OCI-LY1 (cell line): ENCODE results near the gene SLAMF1.
A peak's percentile ranks its signal among the peaks of the same experiment; 100 is the strongest.
"Not testable (repeated sequence)": the region's sequence is repeated elsewhere in the genome, so short reads cannot be mapped to it uniquely, and the experiment has no call there.

Source experiments
- H2AFZ ChIP-seq: fragments of 200-600 bp; sonication (generic), shearing (Covaris generic); 2 replicates; pipeline ENCODE4 v1.6.0; 2014; ENCODE audit warnings: antibody characterized with exemption, mild to moderate bottlenecking, low read length
- H3F3A ChIP-seq: fragments of 200-600 bp; sonication (generic), shearing (Covaris generic); 2 replicates; pipeline ENCODE4 v1.6.0; 2014; ENCODE audit warnings: mild to moderate bottlenecking, antibody characterized with exemption, low read length, moderate library complexity; ENCODE audit not compliant: insufficient read depth
- H3K27ac ChIP-seq: fragments of 200-600 bp; sonication (generic); 2 replicates; pipeline ENCODE4 v1.5.1; 2014; ENCODE audit warnings: low read length, mixed run types, mild to moderate bottlenecking, low read depth; ENCODE audit not compliant: poor library complexity, severe bottlenecking
- H3K27me3 ChIP-seq: fragments of 200-600 bp; sonication (generic); 2 replicates; pipeline ENCODE4 v1.6.0; 2014; ENCODE audit warnings: antibody characterized with exemption, mild to moderate bottlenecking, low read length, moderate library complexity; ENCODE audit not compliant: insufficient read depth
- H3K36me3 ChIP-seq: fragments of 200-600 bp; sonication (generic); 2 replicates; pipeline ENCODE4 v1.6.1; 2014; ENCODE audit warnings: mild to moderate bottlenecking, antibody characterized with exemption, low read length, moderate library complexity, mixed read lengths; ENCODE audit not compliant: insufficient read depth
- H3K4me1 ChIP-seq: fragments of 200-600 bp; sonication (generic); 2 replicates; pipeline ENCODE4 v1.5.1; 2014; ENCODE audit warnings: mild to moderate bottlenecking, low read length, moderate library complexity; ENCODE audit not compliant: insufficient read depth, severe bottlenecking
- H3K4me2 ChIP-seq: fragments of 200-600 bp; sonication (generic), shearing (Covaris generic); 2 replicates; pipeline ENCODE4 v1.6.1; 2014; ENCODE audit warnings: low read length
- H3K4me3 ChIP-seq: fragments of 200-600 bp; sonication (generic); 2 replicates; pipeline ENCODE4 v1.5.1; 2014; ENCODE audit warnings: low read length, low read depth, mild to moderate bottlenecking, mixed read lengths; ENCODE audit not compliant: poor library complexity, severe bottlenecking
- H3K79me2 ChIP-seq: fragments of 200-600 bp; shearing (Covaris generic); 2 replicates; pipeline ENCODE4 v1.6.1; 2016; ENCODE audit warnings: mixed run types, low read length, mixed read lengths; ENCODE audit not compliant: insufficient read depth
- H3K9ac ChIP-seq: fragments of 200-600 bp; sonication (generic), shearing (Covaris generic); 2 replicates; pipeline ENCODE4 v1.6.1; 2014; ENCODE audit warnings: mild to moderate bottlenecking, low read length, mixed read lengths
- H3K9me2 ChIP-seq: fragments of 200-600 bp; sonication (generic), shearing (Covaris generic); 2 replicates; pipeline ENCODE4 v1.6.1; 2014; ENCODE audit warnings: low read depth, mild to moderate bottlenecking, low read length, mixed read lengths
- H3K9me3 ChIP-seq: fragments of 200-600 bp; shearing (Covaris generic); 2 replicates; pipeline ENCODE4 v1.6.1; 2014; ENCODE audit warnings: low read length, mixed read lengths
- H4K20me1 ChIP-seq: fragments of 200-600 bp; sonication (generic), shearing (Covaris generic); 2 replicates; pipeline ENCODE4 v1.6.0; 2016; ENCODE audit warnings: mild to moderate bottlenecking, low read length; ENCODE audit not compliant: insufficient read depth
- CTCF ChIP-seq: fragments of 200-600 bp; sonication (generic), shearing (Covaris generic); IDR thresholded peaks from 2 replicates; pipeline ENCODE4 v1.5.1; 2017; ENCODE audit warnings: mild to moderate bottlenecking, antibody characterized with exemption, low read length, moderate library complexity, mixed read lengths
- EZH2 ChIP-seq: fragments of 200-600 bp; sonication (generic), shearing (Covaris generic); IDR thresholded peaks from 2 replicates; pipeline ENCODE4 v1.8.0; 2017; ENCODE audit warnings: borderline replicate concordance, mixed run types, mild to moderate bottlenecking, antibody characterized with exemption, low read length, moderate library complexity, mixed read lengths

The SLAMF1 gene

GRCh38 chr1:160630523-160631451 lies 16.1 kb downstream of the SLAMF1 start:
- TF ChIP-seq EZH2 (no peak), CTCF (no peak)
- Histone ChIP-seq H2AFZ (no peak overlapping the region), H3K9me2 (no peaks in the 10 kb centered on the region), H3K9me3 (no peaks in the 10 kb centered on the region), H3K27ac (no peak overlapping the region), H3K4me2 (0 out of 2 replicates have a peak overlapping the region, but pooled peaks have one; percentile 25), H3K27me3 (no peaks in the 10 kb centered on the region), H3K36me3 (no peaks in the 10 kb centered on the region), H3K4me3 (no peak overlapping the region), H3K79me2 (no peaks in the 10 kb centered on the region), H3K9ac (no peak overlapping the region), H3K4me1 (peaks cover 57% of the 10 kb centered on the region), H3F3A (no peaks in the 10 kb centered on the region), H4K20me1 (no peaks in the 10 kb centered on the region)

- no peaks in the 10 kb centered on the region for H3K9me2 ChIP-seq
- H3F3A ChIP-seq: no peaks in the 10 kb centered on the region
- H3K4me3 ChIP-seq: no peak overlapping the region
- H4K20me1 ChIP-seq: no peaks in the 10 kb centered on the region
- peak overlapping the region; percentile 25; the same call in 1 of the 2 replicates for H3K4me2 ChIP-seq
- H3K27ac ChIP-seq: peak overlapping the region; percentile 3
- H3K4me1 ChIP-seq: peaks cover 70% of the 10 kb centered on the region
- no peaks in the 10 kb centered on the region for H3K9me3 ChIP-seq
- no peaks in the 10 kb centered on the region for H3K79me2 ChIP-seq
- TF ChIP-seq EZH2 (no peak), CTCF (no peak)
- H2AFZ ChIP-seq: no peak overlapping the region
- H3K9ac ChIP-seq: no peak overlapping the region
- H3K27me3 ChIP-seq: no peaks in the 10 kb centered on the region
- H3K36me3 ChIP-seq: no peaks in the 10 kb centered on the region
These were observed 17.3 kb downstream of the SLAMF1 start for GRCh38 chr1:160629286-160630210.

- no peak for TF ChIP-seq CTCF
- no peak for TF ChIP-seq EZH2
- H3K9me2 ChIP-seq: no peaks in the 10 kb centered on the region
- H3K4me2 ChIP-seq: no peak overlapping the region
- no peak overlapping the region for H3K4me3 ChIP-seq
- peak overlapping the region; percentile 3 for H3K27ac ChIP-seq
- H3K4me1 ChIP-seq: peaks cover 77% of the 10 kb centered on the region
- H3K9ac ChIP-seq: no peak overlapping the region
- H2AFZ ChIP-seq: no peak overlapping the region
- H3F3A ChIP-seq: no peaks in the 10 kb centered on the region
- no peaks in the 10 kb centered on the region for H3K27me3 ChIP-seq
- H3K36me3 ChIP-seq: no peaks in the 10 kb centered on the region
- no peaks in the 10 kb centered on the region for H3K79me2 ChIP-seq
- H4K20me1 ChIP-seq: no peaks in the 10 kb centered on the region
- no peaks in the 10 kb centered on the region for H3K9me3 ChIP-seq
These were observed 18.0 kb downstream of the SLAMF1 start for GRCh38 chr1:160628799-160629263.

- H3F3A ChIP-seq, H3K4me3 ChIP-seq, H2AFZ ChIP-seq: not testable (repeated sequence)
These were observed 19.1 kb downstream of the SLAMF1 start for GRCh38 chr1:160627677-160628289.

More at GRCh38 chr1:160627677-160628289, 19.1 kb downstream of the SLAMF1 start:
- not testable (repeated sequence) for H3K36me3 ChIP-seq, H4K20me1 ChIP-seq, H3K9me2 ChIP-seq, H3K9me3 ChIP-seq, H3K79me2 ChIP-seq, H3K9ac ChIP-seq, H3K27me3 ChIP-seq, H3K4me2 ChIP-seq
- Histone ChIP-seq H3K27ac (peak overlapping the region; percentile 16), H3K4me1 (peaks cover 77% of the 10 kb centered on the region)
